ENCODE data around the gene APOE.
"Not testable (repeated sequence)": the region's sequence is repeated elsewhere in the genome, so short reads cannot be mapped to it uniquely, and the experiment has no call there.

The APOE gene

DNA sequence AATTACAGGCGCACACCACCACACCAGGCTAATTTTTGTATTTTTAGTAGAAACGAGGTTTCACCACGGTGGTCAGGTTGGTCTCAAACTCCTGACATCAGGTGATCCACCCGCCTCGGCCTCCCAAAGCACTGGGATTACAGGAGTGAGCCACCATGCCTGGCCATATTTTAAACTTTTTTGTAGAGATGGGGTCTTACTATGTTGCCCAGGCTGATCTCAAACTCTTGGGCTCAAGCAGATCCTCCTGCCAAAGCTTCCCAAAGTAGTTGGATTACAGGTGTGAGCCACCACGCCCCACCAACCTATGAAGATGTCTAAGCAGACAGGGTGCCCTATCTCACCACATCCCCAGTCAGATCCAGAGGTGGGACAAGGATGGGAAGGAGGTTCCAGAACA, 6.3 kb downstream of the APOE start:
- CTCF ChIA-PET, result interaction anchor here (1.6 to 2.3 kb wide), 2 partner anchors 37 to 40 kb away, joined by 4 to 19 read pairs; no protein-coding TSS in a partner anchor
- not testable (repeated sequence) for DNase-seq, H3K9me3 Mint-ChIP-seq, H3K27ac Mint-ChIP-seq, H3K36me3 Mint-ChIP-seq, H3K4me3 Mint-ChIP-seq
- Mint-ChIP-seq H3K27me3 (peaks cover 57% of the 10 kb centered on the region), H3K4me1 (peaks cover 14% of the 10 kb centered on the region)

DNA sequence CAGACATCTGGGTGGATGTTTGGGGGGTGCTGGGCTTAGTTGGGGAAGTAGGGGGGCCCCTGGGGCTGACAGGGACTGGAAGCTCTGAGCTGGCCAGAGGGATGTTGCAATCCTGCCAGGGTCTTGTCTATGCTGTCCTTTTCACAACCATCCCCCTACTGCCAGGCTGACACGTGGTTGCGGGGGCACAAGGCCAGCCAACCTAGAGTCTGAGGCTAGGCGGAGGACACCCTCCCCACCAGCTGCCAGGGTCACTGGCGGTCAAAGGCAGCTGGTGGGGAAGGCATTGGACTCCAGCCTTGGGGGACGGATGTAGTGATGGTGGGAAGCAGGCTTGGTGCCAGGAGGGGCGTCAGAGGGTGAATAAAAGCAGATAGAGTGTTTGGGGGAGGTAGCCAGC, 7.3 kb downstream of the APOE start:
- peaks cover 14% of the 10 kb centered on the region for H3K4me1 Mint-ChIP-seq
- H3K36me3 Mint-ChIP-seq, result no peaks in the 10 kb centered on the region
- H3K27ac Mint-ChIP-seq, result no peak overlapping the region
- DNase-seq, result no peak
- H3K27me3 Mint-ChIP-seq, result peaks cover 49% of the 10 kb centered on the region
- no peaks in the 10 kb centered on the region for H3K9me3 Mint-ChIP-seq
- CTCF ChIA-PET, result no interaction called here
- H3K4me3 Mint-ChIP-seq, result no peak overlapping the region

DNA sequence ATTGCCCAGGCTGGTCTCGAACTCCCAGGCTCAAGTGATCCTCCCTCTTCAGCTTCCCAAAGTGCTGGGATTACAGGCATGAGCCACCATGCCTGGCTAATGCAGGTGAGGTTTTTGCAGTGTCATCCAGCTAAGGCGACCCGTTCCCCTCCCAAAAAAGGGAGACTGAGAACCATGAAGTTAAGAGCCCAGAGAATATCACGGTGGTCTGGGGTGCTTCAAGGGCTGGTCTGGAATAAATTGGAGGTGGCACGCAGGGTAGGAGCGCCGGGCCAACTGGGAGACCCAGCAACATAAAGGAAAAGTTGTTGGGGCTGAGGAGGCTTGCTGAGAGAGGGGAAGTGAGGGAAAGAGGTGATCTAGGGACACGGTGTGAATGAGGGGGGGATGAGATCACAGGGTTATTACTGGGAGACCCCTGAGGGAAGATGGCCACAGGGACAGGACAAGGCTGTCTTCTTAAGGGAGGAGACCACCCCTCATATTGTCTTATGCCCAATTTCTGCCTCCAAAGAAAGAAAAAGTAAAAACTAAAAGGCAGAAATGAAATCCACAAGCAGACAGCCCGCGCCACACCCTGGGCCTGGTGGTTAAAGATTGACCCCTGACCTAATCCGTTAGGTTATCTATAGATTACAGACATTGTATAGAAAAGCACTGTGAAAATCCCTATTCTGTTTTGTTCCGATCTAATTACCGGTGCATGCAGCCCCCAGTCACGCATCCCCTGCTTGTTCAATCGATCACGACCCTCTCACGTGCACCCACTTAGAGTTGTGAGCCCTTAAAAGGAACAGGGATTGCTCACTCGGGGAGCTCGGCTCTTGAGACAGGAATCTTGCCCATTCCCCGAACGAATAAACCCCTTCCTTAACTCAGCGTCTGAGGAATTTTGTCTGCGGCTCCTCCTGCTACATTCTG, 8.2 kb downstream of the APOE start:
- peaks cover 45% of the 10 kb centered on the region for H3K27me3 Mint-ChIP-seq
- CTCF ChIA-PET, result interaction anchor here (1.5 kb wide), 1 partner anchor 39 kb away, joined by 4 read pairs; no protein-coding TSS in a partner anchor
- H3K36me3 Mint-ChIP-seq, H3K9me3 Mint-ChIP-seq, H3K27ac Mint-ChIP-seq, DNase-seq: not testable (repeated sequence)
- peaks cover 14% of the 10 kb centered on the region for H3K4me1 Mint-ChIP-seq
- H3K4me3 Mint-ChIP-seq, result peak overlapping the region; percentile 88

DNA sequence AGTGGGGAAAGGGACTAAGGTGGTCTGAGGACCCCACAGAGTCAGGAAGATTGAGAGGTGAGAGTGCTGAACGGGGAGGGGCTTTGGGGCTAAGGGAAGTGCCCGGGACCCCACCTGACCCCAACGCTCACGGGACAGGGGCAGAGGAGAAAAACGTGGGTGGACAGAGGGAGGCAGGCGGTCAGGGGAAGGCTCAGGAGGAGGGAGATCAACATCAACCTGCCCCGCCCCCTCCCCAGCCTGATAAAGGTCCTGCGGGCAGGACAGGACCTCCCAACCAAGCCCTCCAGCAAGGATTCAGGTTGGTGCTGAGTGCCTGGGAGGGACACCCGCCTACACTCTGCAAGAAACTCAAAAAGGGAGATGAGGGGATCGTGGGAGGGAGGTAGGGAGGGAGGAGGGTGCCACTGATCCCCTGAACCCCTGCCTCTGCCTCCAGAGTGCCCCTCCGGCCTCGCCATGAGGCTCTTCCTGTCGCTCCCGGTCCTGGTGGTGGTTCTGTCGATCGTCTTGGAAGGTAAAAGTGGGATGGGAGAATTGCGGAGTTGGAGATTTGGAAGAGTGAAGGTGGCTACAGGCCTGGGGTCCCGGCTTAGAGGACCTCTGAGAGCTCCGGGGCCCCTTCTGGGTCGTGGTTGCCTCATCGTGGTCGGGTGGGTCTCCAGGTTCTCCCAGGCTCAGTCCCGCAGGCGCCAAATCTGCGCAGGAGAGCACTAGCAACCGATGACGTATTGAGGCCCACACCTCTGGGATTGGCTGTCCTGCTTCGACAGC, 9.0 kb downstream of the APOE start, which contains the start of gene APOC1:
APOC1 (plus strand) TSS at position 176 of the 774 bp plus-strand sequence; CDS start at position 460, 284 bp downstream.
- DNase-seq, result peak; percentile 87
- H3K27ac Mint-ChIP-seq, result peak within 1 kb of the TSS; percentile 69
- not testable (repeated sequence) for H3K9me3 Mint-ChIP-seq, H3K36me3 Mint-ChIP-seq
- peaks cover 45% of the 10 kb centered on the region for H3K27me3 Mint-ChIP-seq
- CTCF ChIA-PET, result interaction anchor here (1.5 kb wide), 1 partner anchor 38 kb away, joined by 4 read pairs; no protein-coding TSS in a partner anchor
- peaks cover 14% of the 10 kb centered on the region for H3K4me1 Mint-ChIP-seq
- peak within 1 kb of the TSS; percentile 88 for H3K4me3 Mint-ChIP-seq

DNA sequence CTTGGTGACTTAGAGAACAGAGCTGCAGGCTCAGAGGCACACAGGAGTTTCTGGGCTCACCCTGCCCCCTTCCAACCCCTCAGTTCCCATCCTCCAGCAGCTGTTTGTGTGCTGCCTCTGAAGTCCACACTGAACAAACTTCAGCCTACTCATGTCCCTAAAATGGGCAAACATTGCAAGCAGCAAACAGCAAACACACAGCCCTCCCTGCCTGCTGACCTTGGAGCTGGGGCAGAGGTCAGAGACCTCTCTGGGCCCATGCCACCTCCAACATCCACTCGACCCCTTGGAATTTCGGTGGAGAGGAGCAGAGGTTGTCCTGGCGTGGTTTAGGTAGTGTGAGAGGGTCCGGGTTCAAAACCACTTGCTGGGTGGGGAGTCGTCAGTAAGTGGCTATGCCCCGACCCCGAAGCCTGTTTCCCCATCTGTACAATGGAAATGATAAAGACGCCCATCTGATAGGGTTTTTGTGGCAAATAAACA, 18.7 kb downstream of the APOE start:
- Mint-ChIP-seq H3K4me1 (peaks cover 5% of the 10 kb centered on the region), H3K36me3 (no peaks in the 10 kb centered on the region), H3K9me3 (no peaks in the 10 kb centered on the region), H3K27me3 (peaks cover 50% of the 10 kb centered on the region), H3K27ac (no peak overlapping the region), H3K4me3 (no peak overlapping the region)
- CTCF ChIA-PET, result no interaction called here
- no peak for DNase-seq

DNA sequence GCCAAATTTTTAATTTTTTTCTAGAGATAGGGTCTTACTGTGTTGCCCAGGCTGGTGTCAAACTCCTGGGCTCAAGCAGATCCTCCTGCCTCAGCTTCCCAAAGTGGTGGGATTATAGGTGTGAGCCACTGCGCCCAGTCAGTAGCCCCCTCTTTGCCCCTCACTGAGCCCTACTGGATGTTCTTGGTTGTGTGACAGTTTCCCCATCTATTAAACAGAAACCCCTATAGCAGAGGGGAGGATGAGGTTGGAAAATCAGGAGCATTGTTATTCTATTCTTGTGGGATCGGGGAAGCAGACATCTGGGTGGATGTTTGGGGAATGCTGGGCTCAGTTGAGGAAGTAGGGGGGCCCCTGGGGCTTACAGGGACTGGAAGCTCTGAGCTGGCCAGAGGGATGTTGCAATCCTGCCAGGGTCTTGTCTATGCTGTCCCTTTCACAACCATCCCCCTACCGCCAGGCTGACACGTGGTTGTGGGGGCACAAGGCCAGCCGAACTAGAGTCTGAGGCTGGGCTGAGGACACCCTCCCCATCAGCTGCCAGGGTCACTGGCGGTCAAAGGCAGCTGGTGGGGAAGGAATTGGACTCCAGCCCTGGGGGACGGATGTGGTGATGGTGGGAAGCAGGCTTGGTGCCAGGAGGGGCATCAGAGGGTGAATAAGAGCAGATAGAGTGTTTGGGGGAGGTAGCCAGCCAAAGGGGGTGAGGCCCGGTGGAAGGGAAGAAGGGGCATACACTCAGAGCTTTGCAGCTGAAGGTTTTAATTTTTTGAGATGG, 19.7 kb downstream of the APOE start:
- H3K27ac Mint-ChIP-seq, result no peak overlapping the region

DNA sequence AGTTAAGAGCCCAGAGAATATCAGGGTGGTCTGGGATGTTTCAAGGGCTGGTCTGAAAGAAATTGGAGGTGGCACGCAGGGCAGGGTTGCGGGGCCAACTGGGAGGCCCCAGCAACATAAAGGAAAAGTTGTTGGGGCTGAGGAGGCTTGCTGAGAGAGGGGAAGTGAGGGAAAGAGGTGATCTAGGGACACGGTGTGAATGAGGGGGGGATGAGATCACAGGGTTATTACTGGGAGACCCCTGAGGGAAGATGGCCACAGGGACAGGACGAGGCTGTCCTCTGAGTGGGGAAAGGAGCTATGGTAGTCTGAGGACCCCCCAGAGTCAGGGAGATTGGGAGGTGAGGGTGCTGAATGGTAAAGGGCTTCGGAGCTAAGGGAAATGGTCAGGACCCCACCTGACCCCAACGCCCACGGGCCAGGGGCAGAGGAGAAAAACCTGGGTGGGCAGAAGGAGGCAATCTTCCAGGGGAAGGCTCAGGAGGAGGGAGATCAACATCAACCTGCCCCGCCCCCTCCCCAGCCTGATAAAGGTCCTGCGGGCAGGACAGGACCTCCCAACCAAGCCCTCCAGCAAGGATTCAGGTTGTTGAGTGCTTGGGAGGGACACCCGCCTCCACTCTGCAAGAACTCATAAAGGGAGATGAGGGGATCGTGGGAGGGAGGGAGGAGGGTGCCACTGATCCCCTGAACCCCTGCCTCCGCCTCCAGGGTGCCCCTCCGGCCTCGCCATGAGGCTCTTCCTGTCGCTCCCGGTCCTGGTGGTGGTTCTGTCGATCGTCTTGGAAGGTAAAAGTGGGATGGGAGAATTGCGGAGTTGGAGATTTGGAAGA, 20.9 kb downstream of the APOE start:
- H3K4me1 Mint-ChIP-seq, CTCF ChIA-PET, H3K27ac Mint-ChIP-seq: not testable (repeated sequence)

More for the DNA sequence above, 19.7 kb downstream of the APOE start:
- CTCF ChIA-PET, result no interaction called here
- Mint-ChIP-seq H3K9me3 (no peaks in the 10 kb centered on the region), H3K4me1 (peaks cover 5% of the 10 kb centered on the region), H3K36me3 (no peaks in the 10 kb centered on the region), H3K4me3 (no peak overlapping the region), H3K27me3 (peaks cover 53% of the 10 kb centered on the region)
- no peak for DNase-seq

DNA sequence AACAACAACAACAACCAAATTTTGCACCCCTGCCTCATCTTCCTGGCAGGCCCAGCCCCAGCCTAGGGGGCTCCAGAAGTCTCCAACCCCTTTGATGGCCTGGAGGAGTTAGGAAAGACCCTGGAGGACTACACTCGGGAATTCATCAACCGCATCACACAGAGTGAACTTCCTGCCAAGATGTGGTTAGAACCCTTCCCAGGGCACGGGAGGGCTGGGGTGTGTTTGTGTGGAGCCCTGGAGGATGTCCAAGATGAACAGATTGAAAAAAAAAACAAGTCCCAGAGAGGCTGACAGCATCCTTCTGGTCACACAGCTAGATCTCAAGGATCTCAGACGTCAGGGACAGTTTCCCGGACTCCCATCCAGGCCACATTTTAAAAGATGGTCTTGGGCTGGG, 22.1 kb downstream of the APOE start:
- peaks cover 5% of the 10 kb centered on the region for H3K4me1 Mint-ChIP-seq
- CTCF ChIA-PET, result interaction anchor here (0.6 kb wide), 1 partner anchor 245 kb away, joined by 3 read pairs; no protein-coding TSS in a partner anchor
- no peaks in the 10 kb centered on the region for H3K36me3 Mint-ChIP-seq
- H3K9me3 Mint-ChIP-seq, result no peaks in the 10 kb centered on the region
- H3K4me3 Mint-ChIP-seq, result no peak overlapping the region
- DNase-seq, result no peak
- no peak overlapping the region for H3K27ac Mint-ChIP-seq
- H3K27me3 Mint-ChIP-seq, result peaks cover 45% of the 10 kb centered on the region

More for the DNA sequence above, 20.9 kb downstream of the APOE start:
- not testable (repeated sequence) for H3K4me3 Mint-ChIP-seq, DNase-seq, H3K9me3 Mint-ChIP-seq, H3K36me3 Mint-ChIP-seq
- peaks cover 53% of the 10 kb centered on the region for H3K27me3 Mint-ChIP-seq

DNA sequence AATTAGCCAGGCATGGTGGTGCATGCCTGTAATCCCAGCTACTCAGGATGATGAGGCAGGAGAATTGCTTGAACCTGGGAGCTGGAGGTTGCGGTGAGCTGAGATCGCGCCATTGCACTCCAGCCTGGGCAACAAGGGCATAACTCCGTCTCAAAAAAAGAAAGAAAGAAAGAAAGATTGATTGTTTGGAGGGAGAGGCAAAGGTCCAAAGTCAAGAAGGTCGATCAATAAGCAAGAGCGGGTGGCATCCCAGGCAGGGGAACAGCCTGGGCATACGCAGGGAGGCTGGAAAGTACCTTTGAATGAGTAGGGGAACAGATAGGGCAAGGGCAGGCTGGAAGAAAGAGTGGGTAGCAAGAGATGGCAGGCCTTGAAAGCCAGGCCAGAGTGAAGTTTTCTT, 24.5 kb downstream of the APOE start:
- H3K36me3 Mint-ChIP-seq, result no peaks in the 10 kb centered on the region
- DNase-seq, result no peak
- no peak overlapping the region for H3K4me3 Mint-ChIP-seq
- H3K27ac Mint-ChIP-seq, result no peak overlapping the region
- peaks cover 5% of the 10 kb centered on the region for H3K4me1 Mint-ChIP-seq
- H3K27me3 Mint-ChIP-seq, result peaks cover 38% of the 10 kb centered on the region
- H3K9me3 Mint-ChIP-seq, result no peaks in the 10 kb centered on the region
- CTCF ChIA-PET, result no interaction called here

DNA sequence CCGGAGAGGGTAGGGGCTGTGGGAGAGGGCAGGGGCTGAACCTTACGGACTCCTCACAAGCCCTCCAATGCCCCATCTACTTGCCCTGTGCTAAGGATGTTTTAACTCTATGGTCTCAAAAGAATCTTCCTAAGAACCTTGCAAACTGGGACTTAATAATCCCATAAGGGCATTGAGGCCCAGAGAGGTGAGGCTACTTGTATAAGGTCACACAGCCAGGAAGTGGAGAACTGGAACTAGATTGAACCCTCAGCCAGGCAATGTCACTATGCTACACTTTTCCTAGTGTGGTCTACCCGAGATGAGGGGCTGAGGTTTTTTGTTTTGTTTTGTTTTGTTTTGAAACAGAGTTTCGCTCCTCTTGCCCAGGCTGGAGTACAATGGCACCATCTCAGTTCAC, 25.9 kb downstream of the APOE start:
- Mint-ChIP-seq H3K27me3 (peaks cover 28% of the 10 kb centered on the region), H3K9me3 (no peaks in the 10 kb centered on the region)

DNA sequence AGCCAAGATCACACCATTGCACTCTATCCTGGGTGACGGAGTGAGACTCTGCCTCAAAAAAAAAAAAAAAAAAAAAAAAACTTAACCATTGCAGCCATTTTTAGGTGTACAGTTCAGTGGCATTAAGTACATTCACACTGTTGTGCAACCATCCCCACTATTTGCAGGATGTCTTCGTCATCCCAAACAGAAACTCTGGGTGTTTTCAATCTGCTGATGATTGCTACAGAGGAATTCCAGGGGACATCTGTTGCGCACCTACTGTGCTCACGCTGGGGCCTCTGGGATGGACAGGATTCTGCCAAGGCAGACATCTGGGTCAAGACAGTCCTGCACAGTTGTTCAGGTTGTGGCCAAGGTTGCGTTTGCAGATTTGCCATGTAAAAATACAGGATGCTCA, 34.1 kb downstream of the APOE start:
- no peak for DNase-seq
- no peaks in the 10 kb centered on the region for H3K4me1 Mint-ChIP-seq
- H3K4me3 Mint-ChIP-seq, result no peak overlapping the region
- CTCF ChIA-PET, result no interaction called here
- no peaks in the 10 kb centered on the region for H3K9me3 Mint-ChIP-seq
- H3K27me3 Mint-ChIP-seq, result peaks cover 8% of the 10 kb centered on the region
- no peaks in the 10 kb centered on the region for H3K36me3 Mint-ChIP-seq
- H3K27ac Mint-ChIP-seq, result no peak overlapping the region

More for the DNA sequence above, 25.9 kb downstream of the APOE start:
- Mint-ChIP-seq H3K4me1 (peaks cover 5% of the 10 kb centered on the region), H3K4me3 (no peak overlapping the region), H3K27ac (no peak overlapping the region), H3K36me3 (no peaks in the 10 kb centered on the region)
- CTCF ChIA-PET, result no interaction called here
- DNase-seq, result no peak

DNA sequence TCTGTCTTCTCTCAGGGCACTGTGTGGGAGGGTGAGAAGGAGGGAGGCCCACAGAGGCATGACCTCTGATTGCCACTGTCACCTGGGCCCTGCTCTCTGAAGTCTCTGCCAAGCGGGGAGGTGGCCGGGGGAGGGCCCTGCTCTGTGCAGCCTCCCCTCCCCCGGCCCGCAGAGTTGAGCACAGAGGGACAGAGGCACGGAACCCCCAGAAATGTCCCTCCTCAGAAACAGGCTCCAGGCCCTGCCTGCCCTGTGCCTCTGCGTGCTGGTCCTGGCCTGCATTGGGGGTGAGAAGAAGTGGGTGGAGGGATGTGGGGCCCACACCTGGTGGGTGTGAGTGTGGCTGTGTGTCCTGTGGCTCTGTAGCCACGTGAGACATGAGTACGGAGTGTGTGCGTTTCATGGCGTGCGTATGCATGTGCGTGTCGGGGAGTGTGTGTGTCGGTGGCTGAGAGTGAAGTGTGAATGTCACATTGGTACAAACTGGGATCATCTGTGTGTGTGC, 36.5 kb downstream of the APOE start, which contains the start of gene APOC4:
APOC4 (plus strand) TSS at position 171 of the 505 bp plus-strand sequence; CDS start at position 212, 41 bp downstream.
- Mint-ChIP-seq H3K27me3 (no peaks in the 10 kb centered on the region), H3K4me3 (no peak within 1 kb of the TSS), H3K27ac (no peak within 1 kb of the TSS), H3K36me3 (no peaks in the 10 kb centered on the region), H3K9me3 (no peaks in the 10 kb centered on the region), H3K4me1 (peaks cover 2% of the 10 kb centered on the region)
- DNase-seq, result no peak
- CTCF ChIA-PET, result no interaction called here

DNA sequence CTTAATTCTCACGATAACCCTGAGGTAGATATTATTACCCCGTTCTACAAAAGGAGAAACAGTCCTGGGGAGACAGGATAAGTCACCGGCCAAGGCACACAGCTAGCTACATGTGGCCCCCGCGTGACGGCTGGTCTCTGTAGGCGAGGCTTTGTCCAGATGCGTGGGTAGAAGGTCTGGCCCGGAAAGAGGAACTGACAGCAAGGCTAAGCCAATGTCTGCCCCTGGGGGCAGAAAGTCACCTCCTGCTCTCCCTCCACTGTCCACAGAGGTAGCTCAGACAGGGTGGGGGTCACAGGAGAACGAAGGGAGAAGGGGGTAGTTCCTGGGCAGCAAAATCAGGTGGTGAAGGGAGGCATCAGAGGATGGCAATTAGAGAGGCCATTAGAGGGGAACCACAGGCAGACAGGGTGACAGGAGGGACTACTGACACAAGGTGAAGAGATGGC, 38.2 kb downstream of the APOE start:
- Mint-ChIP-seq H3K27me3 (no peaks in the 10 kb centered on the region), H3K36me3 (no peaks in the 10 kb centered on the region), H3K9me3 (no peaks in the 10 kb centered on the region), H3K27ac (no peak overlapping the region), H3K4me3 (no peak overlapping the region), H3K4me1 (peaks cover 2% of the 10 kb centered on the region)
- CTCF ChIA-PET, result no interaction called here
- no peak for DNase-seq
